Measurements from ENCODE around the gene KCTD8. TPM values are rescaled to one million over a fixed set of nuclear protein-coding genes. Genes with fewer than 3 reads are reported as not detected.

KCTD8 gene
- total RNA-seq, 1 experiment from 2014 or later, result 1.1 TPM

- Histone ChIP-seq H3K79me1 (ENCODE audit: insufficient read depth, low read depth, low read length, poor library complexity, severe bottlenecking) (no peaks in the 10 kb centered on the region), H3K9ac (ENCODE audit: extremely low read depth, insufficient read length, low read length) (no peak overlapping the region), H3T11ph (ENCODE audit: low read length) (no peak overlapping the region), H2BK12ac (ENCODE audit: insufficient read length, low read depth, low read length) (no peak overlapping the region), H3K14ac (ENCODE audit: insufficient read depth, low read length) (no peak overlapping the region), H2AFZ (ENCODE audit: low read length) (no peak overlapping the region), H4K8ac (replicated peaks; ENCODE audit: insufficient read length, low read depth, low read length) (no peak overlapping the region), H3K27me3 (ENCODE audit: insufficient read depth, low read length) (no peaks in the 10 kb centered on the region), H3K27ac (ENCODE audit: insufficient read length, low read depth, low read length) (no peak overlapping the region), H2BK15ac (ENCODE audit: low read depth, low read length) (no peak overlapping the region), H3K23me2 (ENCODE audit: insufficient read length, low read depth, low read length, poor library complexity, severe bottlenecking) (no peaks in the 10 kb centered on the region), H3K4ac (ENCODE audit: low read depth, low read length) (no peak overlapping the region), H2AK5ac (ENCODE audit: insufficient read length, low read length) (no peak overlapping the region), H4K91ac (ENCODE audit: insufficient read length, low read depth, low read length) (no peak overlapping the region), H4K20me1 (ENCODE audit: control insufficient read depth, insufficient read depth, insufficient read length) (no peaks in the 10 kb centered on the region), H3K9me3 (ENCODE audit: control insufficient read depth, low read depth, low read length) (no peaks in the 10 kb centered on the region), H2BK20ac (ENCODE audit: low read depth, low read length, poor library complexity, severe bottlenecking) (no peak overlapping the region), H3K56ac (ENCODE audit: insufficient read length, low read depth, low read length) (no peak overlapping the region), H3K18ac (ENCODE audit: insufficient read length, low read depth, low read length) (no peak overlapping the region), H2BK120ac (ENCODE audit: low read depth, low read length, poor library complexity, severe bottlenecking) (no peak overlapping the region), H3K23ac (ENCODE audit: insufficient read length, low read depth, low read length) (no peak overlapping the region), H3K4me2 (ENCODE audit: insufficient read depth, insufficient read length, low read length) (no peak overlapping the region), H3K4me1 (ENCODE audit: insufficient read depth, low read length) (no peaks in the 10 kb centered on the region), H3K79me2 (ENCODE audit: insufficient read depth, low read length) (no peaks in the 10 kb centered on the region), H4K5ac (ENCODE audit: insufficient read length, low read depth, low read length) (no peak overlapping the region), H2BK5ac (ENCODE audit: insufficient read length, low read length) (no peak overlapping the region)
- no peak overlapping the region for H3K27ac Mint-ChIP-seq
- no CpG with 5 or more reads among the region's 3 CpGs for WGBS (ENCODE audit: extremely low coverage, insufficient read length, low lambda C conversion rate)
- DNase-seq, result no peak
- TF ChIP-seq CTCF (conservative IDR thresholded peaks at IDR 0.05), result no peak
- no peaks in the 10 kb centered on the region for H3K27me3 Mint-ChIP-seq (ENCODE audit: low read depth)
- no peaks in the 10 kb centered on the region; a peak in 1 of 7 replicates for H3K36me3 Mint-ChIP-seq (ENCODE audit: insufficient read depth in 1 of 3, low read depth in 3 of 3)
- H3K4me3 Mint-ChIP-seq, result no peak overlapping the region
- no peaks in the 10 kb centered on the region; a peak in 1 of 4 replicates for H3K4me1 Mint-ChIP-seq
- no peaks in the 10 kb centered on the region for H3K9me3 Mint-ChIP-seq
These were observed 97.5 kb downstream of the KCTD8 start for GRCh38 chr4:44351069-44351468.

Data from H9 (cell line).